Stimulated activated naive CD8-positive, alpha-beta T cell treated with anti-CD3 and anti-CD28 coated beads, Interleukin-15, Interleukin-2, amounts not matched to agents 100 ng/mL and 50 ng/mL, for 24 hours (primary cell): ENCODE measurements around the gene MED25.

Source experiments
- H3K27ac Mint-ChIP-seq: one replicate; pipeline ENCODE4 v1.8.0; 2021; ENCODE audit warnings: mild to moderate bottlenecking, mixed read lengths
- H3K27me3 Mint-ChIP-seq: one replicate; pipeline ENCODE4 v1.8.0; 2021; ENCODE audit warnings: mixed read lengths
- H3K36me3 Mint-ChIP-seq: one replicate; pipeline ENCODE4 v1.8.0; 2021; ENCODE audit warnings: low read depth, mixed read lengths
- H3K4me1 Mint-ChIP-seq: one replicate; pipeline ENCODE4 v1.8.0; 2021; ENCODE audit warnings: low read depth, mixed read lengths
- H3K4me3 Mint-ChIP-seq: one replicate; pipeline ENCODE4 v1.8.0; 2021; ENCODE audit warnings: mild to moderate bottlenecking, mixed read lengths
- H3K9me3 Mint-ChIP-seq: one replicate; pipeline ENCODE4 v1.8.0; 2021; ENCODE audit warnings: mixed read lengths

MED25 gene

DNA sequence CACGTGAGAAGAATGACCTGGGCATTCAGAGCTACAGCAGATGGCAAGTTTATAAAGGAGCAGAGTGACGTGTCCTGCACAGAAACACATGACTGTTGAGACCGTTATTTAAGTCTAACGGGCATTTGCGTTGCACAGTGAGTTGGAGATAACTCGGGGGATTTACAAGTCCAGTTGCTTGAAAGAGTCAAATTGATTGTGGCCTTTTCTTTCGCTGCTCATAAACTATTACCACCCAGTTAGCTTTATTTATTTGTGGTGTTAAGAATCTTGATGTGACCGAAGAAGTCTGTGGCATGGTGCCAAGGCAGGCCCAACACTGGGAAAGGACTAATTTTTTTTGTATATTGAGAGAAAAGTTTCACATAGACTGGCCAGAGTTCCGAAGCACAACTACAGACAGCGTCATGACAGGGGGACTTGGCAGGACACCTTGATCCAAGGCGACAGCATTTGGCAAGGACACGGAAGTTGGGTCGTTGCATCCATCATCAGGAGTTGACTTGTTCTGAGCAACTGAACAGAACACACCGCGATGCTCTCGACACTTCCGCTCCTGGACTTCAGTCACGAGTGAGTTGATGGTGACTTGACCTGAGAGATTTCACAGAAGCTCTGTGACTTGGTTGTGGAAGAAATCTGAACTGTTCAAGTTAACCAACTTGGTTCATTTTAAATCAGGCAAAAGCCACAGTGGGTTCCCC, 20.9 kb downstream of the MED25 start:
- no peak overlapping the region for H3K4me3 Mint-ChIP-seq
- H3K4me1 Mint-ChIP-seq, result no peaks in the 10 kb centered on the region
- H3K9me3 Mint-ChIP-seq, result no peaks in the 10 kb centered on the region
- H3K27ac Mint-ChIP-seq, result no peak overlapping the region
- H3K27me3 Mint-ChIP-seq, result no peaks in the 10 kb centered on the region
- H3K36me3 Mint-ChIP-seq, result peaks cover 31% of the 10 kb centered on the region

DNA sequence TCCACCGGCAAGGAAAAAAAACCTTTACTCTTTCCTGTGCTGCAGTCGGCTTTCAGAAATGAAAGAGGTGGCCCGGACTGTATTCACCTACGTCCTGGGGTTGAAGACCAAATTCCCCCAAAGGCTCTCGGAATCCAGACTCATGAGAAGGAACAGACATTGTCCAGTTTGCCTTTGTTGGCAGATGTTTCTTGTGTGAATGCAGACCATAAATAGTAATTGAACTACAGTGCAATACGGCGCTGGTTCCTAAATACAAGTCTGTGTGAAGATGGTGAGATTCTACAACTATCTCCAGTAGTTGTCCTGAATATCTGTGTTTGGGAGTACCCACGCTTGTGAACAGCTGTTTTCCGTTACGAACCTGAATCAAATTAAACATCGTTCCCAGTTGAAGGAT, 21.6 kb downstream of the MED25 start:
- H3K27me3 Mint-ChIP-seq, result no peaks in the 10 kb centered on the region
- no peaks in the 10 kb centered on the region for H3K4me1 Mint-ChIP-seq
- H3K27ac Mint-ChIP-seq, result no peak overlapping the region
- no peak overlapping the region for H3K4me3 Mint-ChIP-seq
- H3K36me3 Mint-ChIP-seq, result peaks cover 28% of the 10 kb centered on the region
- no peaks in the 10 kb centered on the region for H3K9me3 Mint-ChIP-seq

- Mint-ChIP-seq H3K4me3 (no peak overlapping the region), H3K27me3 (no peaks in the 10 kb centered on the region)
Measured at GRCh38 chr19:49840321-49840720, 22.2 kb downstream of the MED25 start.

DNA sequence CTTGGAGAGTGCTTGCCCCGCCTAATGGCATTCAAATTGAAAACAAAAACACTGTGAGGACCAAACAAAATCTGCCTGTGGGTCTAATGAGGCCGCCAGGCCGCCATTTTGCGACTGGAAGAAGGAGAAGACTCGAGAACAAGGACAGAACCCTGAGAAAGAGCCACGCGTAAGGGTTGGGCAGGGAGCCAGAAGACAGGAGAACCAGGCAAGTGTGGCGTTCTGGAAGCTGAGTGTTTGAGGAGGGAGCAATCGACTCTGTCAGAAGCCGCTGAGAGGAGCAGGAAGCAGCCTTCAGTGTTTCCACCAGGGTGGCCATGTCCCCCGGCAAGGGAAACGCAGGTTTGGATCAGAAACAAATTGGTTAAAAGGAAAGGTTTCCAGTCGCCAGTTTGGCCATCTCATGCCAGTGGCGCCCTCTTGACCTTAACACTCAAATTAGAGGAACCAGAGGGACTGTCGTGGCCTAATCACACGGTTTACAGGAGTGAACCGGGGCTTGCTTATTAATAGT, 22.7 kb downstream of the MED25 start:
- H3K4me1 Mint-ChIP-seq, result no peaks in the 10 kb centered on the region
- no peak overlapping the region for H3K27ac Mint-ChIP-seq

More at GRCh38 chr19:49840321-49840720, 22.2 kb downstream of the MED25 start:
- Mint-ChIP-seq H3K4me1 (no peaks in the 10 kb centered on the region), H3K9me3 (no peaks in the 10 kb centered on the region), H3K36me3 (peaks cover 22% of the 10 kb centered on the region), H3K27ac (no peak overlapping the region)

DNA sequence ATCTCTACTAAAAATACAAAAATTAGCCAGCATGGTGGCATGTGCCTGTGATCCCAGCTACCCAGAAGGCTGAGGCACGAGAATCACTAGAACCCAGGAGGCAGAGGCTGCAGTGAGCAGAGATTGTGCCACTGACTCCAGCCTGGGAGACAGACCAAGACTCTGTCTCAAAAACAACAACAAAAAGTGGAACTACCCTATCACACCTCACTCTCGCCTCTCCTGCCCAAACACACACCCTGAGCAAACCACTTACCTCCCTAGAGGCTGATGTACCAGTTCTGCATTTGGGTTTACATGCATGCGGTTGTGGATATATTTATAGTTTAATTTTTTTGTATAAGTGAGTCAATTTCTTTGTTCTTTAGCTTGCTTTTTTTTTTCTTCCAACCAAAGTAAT, 25.2 kb downstream of the MED25 start:
- H3K9me3 Mint-ChIP-seq, result no peaks in the 10 kb centered on the region
- H3K27me3 Mint-ChIP-seq, result no peaks in the 10 kb centered on the region
- no peak overlapping the region for H3K4me3 Mint-ChIP-seq
- H3K36me3 Mint-ChIP-seq, result peaks cover 10% of the 10 kb centered on the region
- no peak overlapping the region for H3K27ac Mint-ChIP-seq
- H3K4me1 Mint-ChIP-seq, result peaks cover 9% of the 10 kb centered on the region

More for the DNA sequence above, 22.7 kb downstream of the MED25 start:
- Mint-ChIP-seq H3K27me3 (no peaks in the 10 kb centered on the region), H3K36me3 (peaks cover 21% of the 10 kb centered on the region), H3K9me3 (no peaks in the 10 kb centered on the region), H3K4me3 (no peak overlapping the region)

- H3K4me3 Mint-ChIP-seq, result no peak overlapping the region
- H3K9me3 Mint-ChIP-seq, result no peaks in the 10 kb centered on the region
- no peaks in the 10 kb centered on the region for H3K27me3 Mint-ChIP-seq
- no peaks in the 10 kb centered on the region for H3K36me3 Mint-ChIP-seq
- no peak overlapping the region for H3K27ac Mint-ChIP-seq
- peaks cover 20% of the 10 kb centered on the region for H3K4me1 Mint-ChIP-seq
Measured at GRCh38 chr19:49844138-49845095, 26.3 kb downstream of the MED25 start.

- H3K27ac Mint-ChIP-seq, result no peak overlapping the region
- no peaks in the 10 kb centered on the region for H3K27me3 Mint-ChIP-seq
- H3K4me1 Mint-ChIP-seq, result peaks cover 27% of the 10 kb centered on the region
- H3K9me3 Mint-ChIP-seq, result no peaks in the 10 kb centered on the region
- H3K36me3 Mint-ChIP-seq, result peaks cover 4% of the 10 kb centered on the region
- H3K4me3 Mint-ChIP-seq, result no peak overlapping the region
Measured at GRCh38 chr19:49845414-49845813, 27.3 kb downstream of the MED25 start.

GRCh38 chr19:49846408-49846807, 28.3 kb downstream of the MED25 start:
- Mint-ChIP-seq H3K27me3 (no peaks in the 10 kb centered on the region), H3K27ac (no peak overlapping the region), H3K9me3 (no peaks in the 10 kb centered on the region), H3K4me3 (no peak overlapping the region), H3K36me3 (peaks cover 4% of the 10 kb centered on the region), H3K4me1 (peaks cover 27% of the 10 kb centered on the region)

DNA sequence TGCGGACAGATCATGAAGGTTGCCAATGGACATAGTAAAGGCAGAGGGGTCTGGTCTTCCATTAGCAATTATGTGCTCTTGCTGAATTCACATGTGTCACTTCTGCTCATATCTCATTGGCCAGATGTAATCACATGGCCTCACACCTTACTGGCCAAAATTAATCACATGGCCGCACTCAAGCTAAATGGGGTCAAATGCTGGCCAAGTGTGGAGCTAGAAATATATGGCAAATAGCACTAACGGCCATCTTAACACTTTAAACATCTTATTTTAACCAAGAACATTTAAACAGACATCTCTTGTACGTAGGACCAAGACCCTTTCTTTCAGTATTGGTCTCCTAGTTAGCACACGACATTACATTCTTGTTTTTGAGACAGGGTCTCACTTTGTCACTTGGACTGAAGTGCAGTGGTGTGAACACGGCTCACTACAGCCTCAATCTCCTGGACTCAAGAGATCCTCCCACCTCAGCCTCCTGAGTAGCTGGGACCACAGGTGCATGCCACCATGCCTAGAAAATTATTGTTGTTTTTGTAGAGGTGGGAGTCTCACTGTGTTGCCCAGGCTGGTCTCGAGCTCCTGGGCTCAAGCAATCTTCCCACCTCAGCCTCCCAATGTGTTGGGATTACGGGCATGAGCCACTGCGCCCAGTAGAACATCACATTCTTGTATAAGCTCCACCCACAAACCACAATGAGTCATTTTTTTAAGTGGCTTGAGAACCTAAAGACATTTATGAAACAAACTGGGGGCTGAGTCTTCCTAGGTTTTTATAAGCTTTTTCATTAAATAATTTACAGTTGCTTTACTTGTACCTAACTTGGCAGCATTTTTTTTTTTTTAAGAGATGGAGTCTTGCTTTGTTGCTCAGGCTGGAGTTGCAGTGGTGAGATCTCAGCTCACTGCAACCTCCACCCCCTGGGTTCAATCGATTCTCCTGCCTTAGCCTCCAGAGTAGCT, 29.9 kb downstream of the MED25 start:
- Mint-ChIP-seq H3K27me3 (no peaks in the 10 kb centered on the region), H3K4me1 (peaks cover 38% of the 10 kb centered on the region), H3K4me3 (no peak overlapping the region), H3K36me3 (peaks cover 8% of the 10 kb centered on the region), H3K9me3 (no peaks in the 10 kb centered on the region), H3K27ac (no peak overlapping the region)

- H3K27ac Mint-ChIP-seq, result no peak overlapping the region
- peaks cover 8% of the 10 kb centered on the region for H3K36me3 Mint-ChIP-seq
- no peaks in the 10 kb centered on the region for H3K27me3 Mint-ChIP-seq
- peak overlapping the region; percentile 8 for H3K4me3 Mint-ChIP-seq
- no peaks in the 10 kb centered on the region for H3K9me3 Mint-ChIP-seq
- peaks cover 45% of the 10 kb centered on the region for H3K4me1 Mint-ChIP-seq
Measured at GRCh38 chr19:49848938-49849337, 30.8 kb downstream of the MED25 start.

- Mint-ChIP-seq H3K9me3 (no peaks in the 10 kb centered on the region), H3K4me3 (peak overlapping the region; percentile 86), H3K27ac (no peak overlapping the region), H3K36me3 (peaks cover 8% of the 10 kb centered on the region), H3K4me1 (peaks cover 45% of the 10 kb centered on the region), H3K27me3 (no peaks in the 10 kb centered on the region)
Measured at GRCh38 chr19:49849433-49850220, 31.5 kb downstream of the MED25 start.

DNA sequence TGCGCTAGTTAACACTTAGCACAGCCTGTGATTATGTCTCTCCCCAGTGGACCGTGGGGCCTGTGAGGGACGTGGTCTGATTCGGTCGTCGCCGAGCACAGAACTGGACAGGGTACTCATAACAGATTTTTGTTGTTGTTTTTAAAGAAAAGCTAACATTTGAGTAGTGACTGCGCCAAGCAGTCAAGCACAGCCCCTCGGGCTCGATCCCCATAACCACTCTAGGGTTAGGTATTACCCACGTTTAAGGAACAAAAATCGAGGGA, 32.1 kb downstream of the MED25 start:
- Mint-ChIP-seq H3K36me3 (peaks cover 8% of the 10 kb centered on the region), H3K4me1 (peaks cover 45% of the 10 kb centered on the region), H3K27ac (no peak overlapping the region), H3K27me3 (no peaks in the 10 kb centered on the region), H3K9me3 (no peaks in the 10 kb centered on the region), H3K4me3 (peak overlapping the region; percentile 86)

GRCh38 chr19:49850487-49851342, 32.6 kb downstream of the MED25 start, which contains the start of gene PTOV1:
Gene PTOV1 (plus strand): TSS chr19:49851159.
- Mint-ChIP-seq H3K4me3 (peak within 1 kb of the TSS; percentile 86), H3K27ac (peak within 1 kb of the TSS; percentile 91), H3K27me3 (no peaks in the 10 kb centered on the region), H3K36me3 (peaks cover 13% of the 10 kb centered on the region), H3K4me1 (peaks cover 45% of the 10 kb centered on the region), H3K9me3 (no peaks in the 10 kb centered on the region)
